SK-N-SH (cell line): Measurements from ENCODE around the gene RPS28.
"Not testable (repeated sequence)": the region's sequence is repeated elsewhere in the genome, so short reads cannot be mapped to it uniquely, and the experiment has no call there.

Experiments used
- EZH2phosphoT487 ChIP-seq: fragments of 200-600 bp; sonication (generic); IDR thresholded peaks from 2 replicates; pipeline ENCODE4 v1.6.1; 2017; ENCODE audit warnings: low read depth, mixed run types, mild to moderate bottlenecking, antibody characterized with exemption, moderate library complexity, borderline replicate concordance
- FOXJ3 ChIP-seq: sonication (generic); formaldehyde crosslinking; IDR thresholded peaks from 2 replicates; pipeline ENCODE4 v1.5.1; 2020; ENCODE audit warnings: mild to moderate bottlenecking, missing genetic modification reagents
- GABPA ChIP-seq: IDR thresholded peaks from 2 replicates; pipeline ENCODE4 v1.4.0; 2012; ENCODE audit warnings: low read depth, mild to moderate bottlenecking
- JUND ChIP-seq: IDR thresholded peaks from 2 replicates; pipeline ENCODE4 v1.4.0; 2012
- POLR2AphosphoS5 ChIP-seq: IDR thresholded peaks from 2 replicates; pipeline ENCODE4 v1.6.1; 2012; ENCODE audit warnings: low read depth, low read length
- SMC3 ChIP-seq: IDR thresholded peaks from 2 replicates; pipeline ENCODE4 v1.6.1; 2012; ENCODE audit warnings: low read depth, low read length, improper control_type of control experiment
- TAF1 ChIP-seq: IDR thresholded peaks from 2 replicates; pipeline ENCODE4 v1.6.1; 2012; ENCODE audit warnings: low read depth, mild to moderate bottlenecking, low read length, moderate library complexity, borderline replicate concordance
- TCF12 ChIP-seq: IDR thresholded peaks from 2 replicates; pipeline ENCODE4 v1.4.0; 2012
- TEAD4 ChIP-seq: IDR thresholded peaks from 2 replicates; pipeline ENCODE4 v1.4.0; 2012; ENCODE audit warnings: mild to moderate bottlenecking, borderline replicate concordance; ENCODE audit not compliant: insufficient read depth
- YY1 ChIP-seq: IDR thresholded peaks from 2 replicates; pipeline ENCODE4 v1.4.0; 2012; ENCODE audit warnings: low read depth, mild to moderate bottlenecking
- TF ChIP-seq, protein P1 (sequence below): IDR thresholded peaks from 2 replicates; pipeline ENCODE4 v1.4.0; 2012; ENCODE audit warnings: low read depth, borderline replicate concordance
- TF ChIP-seq, protein P2 (sequence below): fragments of 200-600 bp; sonication (generic); IDR thresholded peaks from 2 replicates; pipeline ENCODE4 v1.6.1; 2017; ENCODE audit warnings: antibody characterized with exemption, mild to moderate bottlenecking, moderate library complexity
- TF ChIP-seq, protein P3 (sequence below): IDR thresholded peaks from 2 replicates; pipeline ENCODE4 v1.6.1; 2012; ENCODE audit warnings: mild to moderate bottlenecking, low read depth, low read length, moderate library complexity

DNA sequence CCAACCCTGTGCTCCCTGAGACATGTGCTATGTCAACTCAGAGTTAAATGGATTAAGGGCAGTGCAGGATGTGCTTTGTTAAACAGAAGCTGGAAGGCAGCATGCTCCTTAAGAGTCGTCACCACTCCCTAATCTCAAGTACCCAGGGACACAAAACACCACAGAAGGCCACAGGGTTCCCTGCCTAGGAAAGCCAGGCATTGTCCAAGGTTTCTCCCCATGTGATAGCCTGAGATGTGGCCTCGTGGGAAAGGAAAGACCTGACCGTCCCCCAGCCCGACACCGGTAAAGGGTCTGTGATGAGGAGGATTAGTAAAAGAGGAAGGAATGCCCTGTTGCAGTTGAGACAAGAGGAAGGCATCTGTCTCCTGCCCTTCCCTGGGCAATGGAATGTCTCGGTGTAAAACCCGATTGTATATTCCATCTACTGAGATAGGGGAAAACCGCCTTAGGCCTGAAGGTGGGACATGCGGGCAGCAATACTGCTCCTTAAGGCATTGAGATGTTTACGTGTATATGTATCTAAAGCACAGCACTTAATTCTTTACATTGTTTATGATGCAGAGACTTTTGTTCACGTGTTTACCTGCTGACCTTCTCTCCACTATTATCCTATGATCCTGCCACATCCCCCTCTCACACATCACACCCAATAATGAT lies 6.2 kb upstream of the RPS28 start:
- not testable (repeated sequence) for TF ChIP-seq FOXJ3 (CRISPR knock-in tag); SMC3; YY1; TAF1; TCF12; EZH2phosphoT487; GABPA; JUND; POLR2AphosphoS5; TEAD4
- TF ChIP-seq, protein P1, sequence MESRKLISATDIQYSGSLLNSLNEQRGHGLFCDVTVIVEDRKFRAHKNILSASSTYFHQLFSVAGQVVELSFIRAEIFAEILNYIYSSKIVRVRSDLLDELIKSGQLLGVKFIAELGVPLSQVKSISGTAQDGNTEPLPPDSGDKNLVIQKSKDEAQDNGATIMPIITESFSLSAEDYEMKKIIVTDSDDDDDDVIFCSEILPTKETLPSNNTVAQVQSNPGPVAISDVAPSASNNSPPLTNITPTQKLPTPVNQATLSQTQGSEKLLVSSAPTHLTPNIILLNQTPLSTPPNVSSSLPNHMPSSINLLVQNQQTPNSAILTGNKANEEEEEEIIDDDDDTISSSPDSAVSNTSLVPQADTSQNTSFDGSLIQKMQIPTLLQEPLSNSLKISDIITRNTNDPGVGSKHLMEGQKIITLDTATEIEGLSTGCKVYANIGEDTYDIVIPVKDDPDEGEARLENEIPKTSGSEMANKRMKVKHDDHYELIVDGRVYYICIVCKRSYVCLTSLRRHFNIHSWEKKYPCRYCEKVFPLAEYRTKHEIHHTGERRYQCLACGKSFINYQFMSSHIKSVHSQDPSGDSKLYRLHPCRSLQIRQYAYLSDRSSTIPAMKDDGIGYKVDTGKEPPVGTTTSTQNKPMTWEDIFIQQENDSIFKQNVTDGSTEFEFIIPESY: not testable (repeated sequence)
- TF ChIP-seq, protein P2, sequence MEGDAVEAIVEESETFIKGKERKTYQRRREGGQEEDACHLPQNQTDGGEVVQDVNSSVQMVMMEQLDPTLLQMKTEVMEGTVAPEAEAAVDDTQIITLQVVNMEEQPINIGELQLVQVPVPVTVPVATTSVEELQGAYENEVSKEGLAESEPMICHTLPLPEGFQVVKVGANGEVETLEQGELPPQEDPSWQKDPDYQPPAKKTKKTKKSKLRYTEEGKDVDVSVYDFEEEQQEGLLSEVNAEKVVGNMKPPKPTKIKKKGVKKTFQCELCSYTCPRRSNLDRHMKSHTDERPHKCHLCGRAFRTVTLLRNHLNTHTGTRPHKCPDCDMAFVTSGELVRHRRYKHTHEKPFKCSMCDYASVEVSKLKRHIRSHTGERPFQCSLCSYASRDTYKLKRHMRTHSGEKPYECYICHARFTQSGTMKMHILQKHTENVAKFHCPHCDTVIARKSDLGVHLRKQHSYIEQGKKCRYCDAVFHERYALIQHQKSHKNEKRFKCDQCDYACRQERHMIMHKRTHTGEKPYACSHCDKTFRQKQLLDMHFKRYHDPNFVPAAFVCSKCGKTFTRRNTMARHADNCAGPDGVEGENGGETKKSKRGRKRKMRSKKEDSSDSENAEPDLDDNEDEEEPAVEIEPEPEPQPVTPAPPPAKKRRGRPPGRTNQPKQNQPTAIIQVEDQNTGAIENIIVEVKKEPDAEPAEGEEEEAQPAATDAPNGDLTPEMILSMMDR: not testable (repeated sequence)
- TF ChIP-seq, protein P3, sequence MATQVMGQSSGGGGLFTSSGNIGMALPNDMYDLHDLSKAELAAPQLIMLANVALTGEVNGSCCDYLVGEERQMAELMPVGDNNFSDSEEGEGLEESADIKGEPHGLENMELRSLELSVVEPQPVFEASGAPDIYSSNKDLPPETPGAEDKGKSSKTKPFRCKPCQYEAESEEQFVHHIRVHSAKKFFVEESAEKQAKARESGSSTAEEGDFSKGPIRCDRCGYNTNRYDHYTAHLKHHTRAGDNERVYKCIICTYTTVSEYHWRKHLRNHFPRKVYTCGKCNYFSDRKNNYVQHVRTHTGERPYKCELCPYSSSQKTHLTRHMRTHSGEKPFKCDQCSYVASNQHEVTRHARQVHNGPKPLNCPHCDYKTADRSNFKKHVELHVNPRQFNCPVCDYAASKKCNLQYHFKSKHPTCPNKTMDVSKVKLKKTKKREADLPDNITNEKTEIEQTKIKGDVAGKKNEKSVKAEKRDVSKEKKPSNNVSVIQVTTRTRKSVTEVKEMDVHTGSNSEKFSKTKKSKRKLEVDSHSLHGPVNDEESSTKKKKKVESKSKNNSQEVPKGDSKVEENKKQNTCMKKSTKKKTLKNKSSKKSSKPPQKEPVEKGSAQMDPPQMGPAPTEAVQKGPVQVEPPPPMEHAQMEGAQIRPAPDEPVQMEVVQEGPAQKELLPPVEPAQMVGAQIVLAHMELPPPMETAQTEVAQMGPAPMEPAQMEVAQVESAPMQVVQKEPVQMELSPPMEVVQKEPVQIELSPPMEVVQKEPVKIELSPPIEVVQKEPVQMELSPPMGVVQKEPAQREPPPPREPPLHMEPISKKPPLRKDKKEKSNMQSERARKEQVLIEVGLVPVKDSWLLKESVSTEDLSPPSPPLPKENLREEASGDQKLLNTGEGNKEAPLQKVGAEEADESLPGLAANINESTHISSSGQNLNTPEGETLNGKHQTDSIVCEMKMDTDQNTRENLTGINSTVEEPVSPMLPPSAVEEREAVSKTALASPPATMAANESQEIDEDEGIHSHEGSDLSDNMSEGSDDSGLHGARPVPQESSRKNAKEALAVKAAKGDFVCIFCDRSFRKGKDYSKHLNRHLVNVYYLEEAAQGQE: not testable (repeated sequence)
